Neural progenitor cell (in vitro differentiated cells): ENCODE results near the gene MEMO1.

ENCODE experiments used
- CTCF ChIP-seq: fragments of 200-600 bp; sonication (generic); IDR thresholded peaks from 2 replicates; pipeline ENCODE4 v1.5.1; 2017; ENCODE audit warnings: antibody characterized with exemption, mild to moderate bottlenecking
- EZH2 ChIP-seq: fragments of 200-600 bp; sonication (generic); IDR thresholded peaks from 2 replicates; pipeline ENCODE4 v1.6.1; 2017; ENCODE audit warnings: antibody characterized with exemption, mild to moderate bottlenecking, moderate library complexity
- EZH2phosphoT487 ChIP-seq: fragments of 200-600 bp; sonication (generic); IDR thresholded peaks from 2 replicates; pipeline ENCODE4 v1.6.1; 2017; ENCODE audit warnings: antibody characterized with exemption

- TF ChIP-seq CTCF = no peak
- no peak for TF ChIP-seq EZH2phosphoT487
- TF ChIP-seq EZH2 = no peak
Observed at GRCh38 chr2:31945572-31945935, 65.3 kb downstream of the MEMO1 start.
